Parathyroid adenoma (tissue), 2 donors: ENCODE data around the gene PTGDR.

Experiments
- H2AFZ ChIP-seq: fragments of 300-600 bp; sonication (generic); one replicate; pipeline ENCODE4 v1.7.0; 2017; ENCODE audit warnings: antibody characterized with exemption, mild to moderate bottlenecking
- H3K27ac ChIP-seq: fragments of 300-600 bp; sonication (generic); one replicate; pipeline ENCODE4 v1.7.0; 2017
- H3K27me3 ChIP-seq: fragments of 300-600 bp; sonication (generic); one replicate; pipeline ENCODE4 v1.7.0; 2017; ENCODE audit warnings: low read length; ENCODE audit not compliant: control insufficient read depth, insufficient read depth
- H3K36me3 ChIP-seq: fragments of 300-600 bp; sonication (generic); one replicate; pipeline ENCODE4 v1.7.0; 2017; ENCODE audit warnings: low read length; ENCODE audit not compliant: control insufficient read depth, insufficient read depth
- H3K4me1 ChIP-seq: fragments of 300-600 bp; sonication (generic); one replicate; pipeline ENCODE4 v1.7.0; 2017; ENCODE audit warnings: control low read depth
- H3K4me2 ChIP-seq: fragments of 300-600 bp; sonication (generic); one replicate; pipeline ENCODE4 v1.7.0; 2017; ENCODE audit warnings: low read length
- H3K4me3 ChIP-seq: fragments of 300-600 bp; sonication (generic); one replicate; pipeline ENCODE4 v1.7.0; 2017; ENCODE audit warnings: low read depth, low read length
- H3K79me2 ChIP-seq: fragments of 300-600 bp; sonication (generic); one replicate; pipeline ENCODE4 v1.7.0; 2017; ENCODE audit warnings: control low read depth
- H3K9ac ChIP-seq: fragments of 300-600 bp; sonication (generic); one replicate; pipeline ENCODE4 v1.7.0; 2017; ENCODE audit warnings: mild to moderate bottlenecking
- H3K9me3 ChIP-seq: fragments of 300-600 bp; sonication (generic); one replicate; pipeline ENCODE4 v1.7.0; 2017; ENCODE audit warnings: low read length; ENCODE audit not compliant: control insufficient read depth
- CTCF ChIP-seq: fragments of 300-600 bp; sonication (generic); IDR thresholded peaks from one replicate; pipeline ENCODE4 v1.7.0; 2017; ENCODE audit warnings: antibody characterized with exemption, mild to moderate bottlenecking
- donor health status: primary hyperparathyroidism.

Gene PTGDR

GRCh38 chr14:52227619-52228222 lies 39.8 kb upstream of the PTGDR start:
- H3K9ac ChIP-seq: no peak overlapping the region
- no peak for TF ChIP-seq CTCF
- no peak overlapping the region for H2AFZ ChIP-seq
- H3K36me3 ChIP-seq: no peaks in the 10 kb centered on the region
- H3K4me1 ChIP-seq: no peaks in the 10 kb centered on the region
- H3K4me3 ChIP-seq: no peak overlapping the region
- no peak overlapping the region for H3K27ac ChIP-seq
- H3K79me2 ChIP-seq: no peaks in the 10 kb centered on the region
- no peaks in the 10 kb centered on the region for H3K27me3 ChIP-seq
- H3K9me3 ChIP-seq: no peaks in the 10 kb centered on the region
- H3K4me2 ChIP-seq: no peak overlapping the region

GRCh38 chr14:52233693-52234092 lies 33.8 kb upstream of the PTGDR start:
- Histone ChIP-seq H2AFZ (no peak overlapping the region), H3K4me1 (no peaks in the 10 kb centered on the region), H3K9ac (no peak overlapping the region), H3K4me2 (no peak overlapping the region), H3K79me2 (no peaks in the 10 kb centered on the region), H3K4me3 (no peak overlapping the region), H3K27me3 (no peaks in the 10 kb centered on the region), H3K9me3 (no peaks in the 10 kb centered on the region), H3K36me3 (no peaks in the 10 kb centered on the region), H3K27ac (no peak overlapping the region)
- TF ChIP-seq CTCF: no peak

- no peaks in the 10 kb centered on the region for H3K4me1 ChIP-seq
- H3K4me3 ChIP-seq: no peak overlapping the region
- H3K9me3 ChIP-seq: no peaks in the 10 kb centered on the region
- no peak overlapping the region for H3K9ac ChIP-seq
- no peaks in the 10 kb centered on the region for H3K79me2 ChIP-seq
- no peak overlapping the region for H3K4me2 ChIP-seq
- H3K27ac ChIP-seq: no peak overlapping the region
- no peaks in the 10 kb centered on the region for H3K36me3 ChIP-seq
- H2AFZ ChIP-seq: no peak overlapping the region
- TF ChIP-seq CTCF: no peak
- H3K27me3 ChIP-seq: no peaks in the 10 kb centered on the region
Measured at GRCh38 chr14:52235434-52235833, 32.1 kb upstream of the PTGDR start.

GRCh38 chr14:52235866-52236510 lies 31.5 kb upstream of the PTGDR start:
- no peak overlapping the region for H3K4me2 ChIP-seq
- no peaks in the 10 kb centered on the region for H3K9me3 ChIP-seq
- H2AFZ ChIP-seq: no peak overlapping the region
- H3K79me2 ChIP-seq: no peaks in the 10 kb centered on the region
- H3K4me1 ChIP-seq: no peaks in the 10 kb centered on the region
- H3K27ac ChIP-seq: no peak overlapping the region
- no peak for TF ChIP-seq CTCF
- H3K27me3 ChIP-seq: no peaks in the 10 kb centered on the region
- H3K36me3 ChIP-seq: no peaks in the 10 kb centered on the region
- H3K9ac ChIP-seq: no peak overlapping the region
- no peak overlapping the region for H3K4me3 ChIP-seq

- TF ChIP-seq CTCF: no peak
- Histone ChIP-seq H3K4me3 (no peak overlapping the region), H3K9me3 (no peaks in the 10 kb centered on the region), H3K36me3 (no peaks in the 10 kb centered on the region), H3K4me2 (no peak overlapping the region), H3K79me2 (no peaks in the 10 kb centered on the region), H3K9ac (no peak overlapping the region), H3K27ac (no peak overlapping the region), H3K27me3 (no peaks in the 10 kb centered on the region), H2AFZ (no peak overlapping the region), H3K4me1 (no peaks in the 10 kb centered on the region)
Measured at GRCh38 chr14:52238682-52239081, 28.8 kb upstream of the PTGDR start.
